Stimulated activated CD8-positive, alpha-beta memory T cell treated with anti-CD3 and anti-CD28 coated beads, Interleukin-4, amount 100 ng/mL, for 4 hours (primary cell): ENCODE results near the gene BCR.
A peak's percentile ranks its signal among the peaks of the same experiment; 100 is the strongest.
"Not testable (repeated sequence)": the region's sequence is repeated elsewhere in the genome, so short reads cannot be mapped to it uniquely, and the experiment has no call there.

Experiments used
- DNase-seq, 2 donors: peaks; one replicate each; pipeline ENCODE4 v3.0.0-alpha.2; 2020; ENCODE audit warnings: low read depth in 2 of 2, low spot score in 1 of 2

BCR gene

DNA sequence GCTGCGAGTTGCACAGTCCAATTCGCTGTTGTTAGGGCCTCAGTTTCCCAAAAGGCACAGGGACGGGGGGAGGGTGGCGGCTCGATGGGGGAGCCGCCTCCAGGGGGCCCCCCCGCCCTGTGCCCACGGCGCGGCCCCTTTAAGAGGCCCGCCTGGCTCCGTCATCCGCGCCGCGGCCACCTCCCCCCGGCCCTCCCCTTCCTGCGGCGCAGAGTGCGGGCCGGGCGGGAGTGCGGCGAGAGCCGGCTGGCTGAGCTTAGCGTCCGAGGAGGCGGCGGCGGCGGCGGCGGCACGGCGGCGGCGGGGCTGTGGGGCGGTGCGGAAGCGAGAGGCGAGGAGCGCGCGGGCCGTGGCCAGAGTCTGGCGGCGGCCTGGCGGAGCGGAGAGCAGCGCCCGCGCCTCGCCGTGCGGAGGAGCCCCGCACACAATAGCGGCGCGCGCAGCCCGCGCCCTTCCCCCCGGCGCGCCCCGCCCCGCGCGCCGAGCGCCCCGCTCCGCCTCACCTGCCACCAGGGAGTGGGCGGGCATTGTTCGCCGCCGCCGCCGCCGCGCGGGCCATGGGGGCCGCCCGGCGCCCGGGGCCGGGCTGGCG is at the start of gene BCR:
BCR (plus strand) TSS at position 209 of the 592 bp plus-strand sequence. CDS start 452 bp downstream, outside the sequence.
- DNase-seq, result peak in 1 of 2 donors; percentile 35

DNA sequence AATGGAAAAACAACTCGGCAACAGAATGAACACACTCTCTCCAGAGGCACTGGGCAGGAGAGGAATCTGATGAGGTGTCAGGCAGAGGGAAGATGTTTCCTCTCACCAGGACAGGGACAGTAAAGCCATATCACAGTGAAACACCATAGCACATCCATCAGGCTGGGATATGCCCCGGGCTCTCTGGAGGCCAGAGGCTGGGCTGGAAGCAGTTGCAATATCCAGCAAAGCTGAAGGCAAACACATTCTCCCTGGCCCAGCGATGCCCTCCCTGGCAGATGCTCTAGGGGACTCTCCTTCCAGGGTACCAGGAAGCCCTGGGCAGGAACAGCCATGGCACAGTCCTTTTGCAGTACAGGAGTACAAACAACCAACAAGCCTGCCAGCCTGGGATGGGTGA is 49.6 kb upstream of the BCR start:
- no peak for DNase-seq

DNA sequence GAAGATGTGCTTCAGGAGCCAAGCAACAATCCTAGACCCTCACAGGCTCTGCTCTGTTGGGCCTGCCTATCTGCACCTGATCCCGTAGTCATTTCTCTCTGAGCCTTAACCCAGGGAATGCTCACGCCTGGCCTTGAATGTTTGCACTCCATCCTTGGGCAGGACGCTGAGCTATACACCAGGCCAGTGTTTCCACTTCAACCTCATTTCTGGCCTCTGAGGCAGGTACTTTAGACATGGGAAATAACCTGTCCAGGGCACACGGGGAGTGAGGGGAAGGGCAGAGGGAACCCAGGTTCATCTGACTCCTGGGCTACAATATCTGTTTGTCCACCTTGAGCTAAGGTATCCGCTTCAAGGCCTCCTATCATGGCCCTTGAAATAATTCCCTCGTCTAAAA is 48.4 kb upstream of the BCR start:
- no peak for DNase-seq

DNA sequence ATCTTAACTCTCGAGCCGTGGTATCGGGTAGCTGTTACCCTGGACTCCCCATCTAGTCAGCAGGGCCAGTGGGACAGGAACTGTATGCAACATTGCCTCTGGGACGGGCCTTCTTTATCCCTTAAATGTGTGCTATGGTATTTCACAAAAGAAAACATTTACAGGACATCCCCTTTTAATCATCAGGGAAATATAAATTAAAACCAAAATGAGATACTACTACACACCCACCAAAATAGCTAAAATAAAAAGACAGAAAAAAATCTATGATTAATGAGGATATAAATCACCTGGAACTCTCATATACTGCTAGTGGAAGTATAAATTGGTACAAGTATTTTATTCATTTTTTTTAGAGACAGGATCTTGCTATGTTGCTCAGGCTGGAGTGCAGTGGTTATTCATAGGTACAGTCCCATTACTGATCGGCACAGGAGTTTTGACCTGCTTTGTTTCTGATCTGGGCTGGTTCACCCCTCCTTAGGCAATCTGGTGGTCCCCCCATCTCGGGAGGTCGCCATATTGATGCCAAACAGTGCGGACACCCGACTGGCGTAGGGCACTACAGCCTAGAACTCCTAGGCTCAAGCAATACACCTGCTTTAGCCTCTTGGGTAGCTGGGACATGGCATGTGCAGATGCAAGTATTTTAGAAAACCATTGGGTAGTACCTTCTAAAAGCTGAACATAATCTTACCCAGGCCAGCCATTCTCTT is 47.8 kb upstream of the BCR start:
- no peak for DNase-seq

DNA sequence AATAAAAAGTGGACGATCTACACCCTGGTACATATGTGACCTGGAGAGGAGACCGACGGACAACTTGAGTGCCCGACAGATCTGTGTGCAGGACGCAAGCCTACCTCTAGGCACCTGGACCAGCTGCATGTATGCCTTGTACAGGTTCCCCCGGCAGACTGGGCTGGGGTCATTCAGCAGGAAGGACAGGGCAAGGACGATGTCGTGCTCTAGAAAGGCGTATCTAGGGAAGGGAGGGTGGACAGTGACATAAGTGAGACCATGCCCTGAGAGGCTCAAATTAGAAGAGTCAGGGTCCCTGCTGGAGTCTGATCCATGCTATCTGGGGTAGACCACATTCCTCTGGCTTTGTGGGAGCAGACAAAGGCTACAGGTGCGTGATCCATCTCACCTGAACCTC is 46.4 kb upstream of the BCR start:
- DNase-seq, result no peak

DNA sequence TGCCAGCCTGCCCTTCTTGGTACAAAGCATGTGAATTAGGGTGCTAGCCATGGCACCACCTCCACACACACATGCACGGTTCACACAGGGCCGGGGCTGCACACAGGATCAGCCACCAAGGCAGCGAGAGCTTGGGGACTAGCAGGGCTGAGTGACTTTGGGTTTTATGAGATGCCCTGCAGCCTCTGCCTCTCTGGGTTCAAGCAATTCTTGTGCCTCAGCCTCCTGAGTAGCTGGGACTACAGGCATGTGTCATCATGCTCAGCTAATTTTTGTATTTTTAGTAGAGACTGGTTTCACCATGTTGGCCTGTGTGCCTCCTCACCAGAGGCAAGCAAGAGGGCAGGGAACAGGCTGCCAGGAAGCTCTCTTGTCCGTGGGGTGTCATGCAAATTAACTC is 43.3 kb upstream of the BCR start:
- DNase-seq, result not testable (repeated sequence)

DNA sequence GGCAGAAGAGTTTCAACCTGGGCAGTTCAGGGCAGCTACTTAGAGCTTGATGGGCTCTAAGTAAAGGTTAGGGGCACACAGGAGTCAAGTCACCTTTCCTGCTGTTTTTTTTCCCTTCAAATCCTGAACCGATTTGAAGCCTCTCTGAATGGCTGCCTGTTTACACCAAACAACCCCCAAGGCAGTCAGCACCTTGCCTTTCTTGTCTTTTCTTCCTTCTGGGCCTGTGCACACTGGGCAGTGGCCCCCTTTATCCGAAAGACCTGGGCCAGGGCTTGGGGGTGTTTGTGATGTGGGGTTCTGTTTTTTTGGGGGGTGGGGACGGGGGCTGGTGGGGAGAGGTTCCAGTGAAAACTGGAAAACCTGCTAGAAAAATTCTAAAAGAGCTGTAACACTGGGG is 42.8 kb upstream of the BCR start:
- DNase-seq, result no peak

- DNase-seq, result peak in 1 of 2 donors; percentile 25
Measured at GRCh38 chr22:23137905-23138561, 42.3 kb upstream of the BCR start.

- no peak for DNase-seq
Measured at GRCh38 chr22:23138584-23139435, 41.5 kb upstream of the BCR start.

DNA sequence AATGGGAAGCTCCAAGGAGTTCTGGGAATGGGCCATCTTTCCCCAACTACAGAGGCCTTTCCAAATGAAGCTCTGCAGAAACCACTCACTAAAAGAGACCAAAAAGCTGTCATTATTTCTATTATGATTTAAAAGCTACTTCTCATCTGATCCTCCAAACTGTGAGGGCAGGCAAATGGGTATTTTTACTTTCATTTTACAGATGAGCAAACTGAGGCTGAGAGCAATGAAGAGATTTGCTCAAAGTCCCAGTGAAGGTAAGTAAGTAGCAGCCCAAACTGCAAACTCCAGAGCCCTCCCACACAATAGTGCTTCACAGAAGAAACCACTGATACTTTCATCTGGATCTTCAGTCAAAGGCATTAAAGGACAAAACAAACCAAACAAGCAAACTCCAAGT is 39.9 kb upstream of the BCR start:
- no peak for DNase-seq

- DNase-seq, result no peak
Measured at GRCh38 chr22:23142546-23143105, 37.7 kb upstream of the BCR start.

- DNase-seq, result no peak
Measured at GRCh38 chr22:23143119-23143518, 37.2 kb upstream of the BCR start.

DNA sequence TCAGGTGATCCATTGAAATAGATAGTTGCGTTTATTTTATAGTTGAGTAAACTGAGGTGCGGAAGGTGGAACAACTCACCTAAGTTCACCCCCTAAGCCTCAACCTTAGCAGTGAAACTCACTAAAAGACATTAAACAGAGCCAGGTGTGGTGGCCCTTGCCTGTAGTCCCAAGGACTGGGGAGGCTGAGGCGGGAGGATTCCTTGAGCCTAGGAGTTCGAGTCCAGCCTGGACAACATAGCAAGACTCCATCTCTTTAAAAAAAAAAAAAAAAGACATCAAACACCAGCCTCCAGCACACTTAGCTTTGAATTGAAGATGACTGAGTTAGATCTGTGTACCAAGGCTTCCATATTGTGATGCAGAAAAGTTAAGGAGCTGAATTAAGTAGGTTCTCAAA is 35.9 kb upstream of the BCR start:
- no peak for DNase-seq

DNA sequence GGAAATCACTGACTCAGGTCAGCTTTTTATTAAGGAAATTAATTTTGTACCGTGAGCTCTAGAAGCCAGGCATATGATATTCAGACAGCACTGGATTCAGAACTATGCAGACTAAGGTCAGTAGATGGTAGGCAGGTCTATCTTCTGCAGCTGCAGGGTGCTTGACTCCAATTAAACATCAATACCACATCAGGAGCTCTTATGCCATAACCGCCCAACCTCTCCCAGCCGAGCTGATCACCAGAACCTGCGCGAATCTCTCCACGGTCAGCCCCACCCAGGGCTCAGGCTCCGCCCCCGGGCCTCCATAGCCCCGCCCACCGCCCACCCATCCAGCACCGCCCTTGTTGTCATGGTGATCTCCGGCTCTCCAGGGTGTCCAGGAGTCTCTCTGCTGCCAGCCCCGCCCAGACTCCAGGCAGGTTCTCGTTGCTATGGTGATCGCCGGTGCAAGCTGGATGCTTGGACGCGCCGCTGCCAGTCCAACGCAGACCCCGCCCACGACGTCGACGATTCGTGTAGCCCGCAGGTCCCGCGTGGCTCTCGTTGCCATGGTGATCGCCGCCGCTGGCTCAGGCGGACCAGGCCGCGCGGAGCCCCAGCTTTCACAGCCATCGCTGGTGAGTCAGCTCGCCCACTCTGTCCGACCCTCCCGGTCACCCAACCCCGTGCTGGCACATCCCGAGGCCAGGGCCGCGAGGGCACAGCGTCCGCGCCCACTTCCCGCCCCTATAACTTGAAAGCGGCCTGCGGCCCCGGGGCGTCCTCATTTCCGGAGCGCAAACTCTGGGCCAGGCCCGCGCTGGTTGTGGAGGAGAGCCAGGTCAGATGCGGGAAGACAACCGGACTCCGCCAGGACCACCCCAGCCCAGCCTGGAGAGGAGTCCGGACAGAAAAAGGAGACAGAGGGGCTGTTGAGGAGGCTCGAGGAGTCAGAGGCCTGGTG is 35.1 kb upstream of the BCR start, which contains the start of gene RAB36:
RAB36 (plus strand) TSS at position 546 of the 946 bp plus-strand sequence. CDS start 1,140 bp downstream, outside the sequence.
- DNase-seq, result peak; percentile 38 to 65

- no peak for DNase-seq
Measured at GRCh38 chr22:23145878-23146470, 34.3 kb upstream of the BCR start.

GRCh38 chr22:23146478-23147205 is 33.7 kb upstream of the BCR start:
- DNase-seq, result no peak

- DNase-seq, result no peak
Measured at GRCh38 chr22:23147617-23148387, 32.5 kb upstream of the BCR start.

DNA sequence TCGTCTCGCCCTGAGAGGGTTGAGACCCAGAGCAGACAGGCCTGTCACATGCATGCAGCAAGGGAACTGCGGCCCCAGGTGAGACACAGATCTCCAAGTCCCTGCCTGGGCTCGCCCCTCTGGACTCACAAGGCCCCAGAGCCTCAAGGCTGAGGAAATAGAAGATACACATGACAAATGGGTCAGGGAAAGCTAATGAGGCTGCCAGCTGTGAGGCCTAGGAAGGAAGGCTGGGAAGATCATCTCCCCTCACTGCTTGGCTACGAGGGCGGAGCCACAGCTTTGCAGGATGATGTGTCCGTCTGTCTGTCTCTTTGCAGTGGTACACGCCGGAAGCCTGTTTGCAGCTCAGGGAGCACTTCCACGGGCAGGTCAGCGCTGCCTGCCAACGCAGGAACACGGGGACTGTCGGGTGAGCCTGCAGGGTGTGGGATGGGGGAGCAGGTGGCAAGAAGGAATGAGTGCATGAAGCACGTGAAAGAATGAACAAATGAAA is 30.5 kb upstream of the BCR start:
- DNase-seq, result no peak
